Transverse colon (tissue), 4 donors: ENCODE measurements around the gene LPIN2. TPM values are rescaled to one million over a fixed set of nuclear protein-coding genes. Genes with fewer than 3 reads are reported as not detected.
"Not testable (repeated sequence)": the region's sequence is repeated elsewhere in the genome, so short reads cannot be mapped to it uniquely, and the experiment has no call there.

ENCODE experiments used
- DNase-seq: peaks from one replicate; pipeline ENCODE4 v3.0.0-alpha.2; 2019
- H3K27ac ChIP-seq, 4 donors: fragments of 200-600 bp; sonication (generic); 2 replicates each; pipeline ENCODE4 v1.5.1; 2016 to 2018; ENCODE audit warnings: inconsistent platforms in 4 of 4
- H3K27me3 ChIP-seq: fragments of 200-600 bp; sonication (generic); 2 replicates; pipeline ENCODE4 v1.5.1; 2017; ENCODE audit warnings: inconsistent platforms
- H3K36me3 ChIP-seq, 4 donors: fragments of 200-600 bp; sonication (generic); 2 replicates each; pipeline ENCODE4 v1.5.1; 2017 to 2019; ENCODE audit warnings: inconsistent platforms in 4 of 4
- H3K4me1 ChIP-seq, 4 donors: fragments of 200-600 bp; sonication (generic); 2 replicates each; pipeline ENCODE4 v1.5.1; 2017 to 2020; ENCODE audit warnings: inconsistent platforms in 4 of 4
- H3K4me3 ChIP-seq, 4 donors: fragments of 200-600 bp; sonication (generic); 1 replicate in 1 of 4; 2 replicates in 3 of 4; pipeline versions ENCODE4 v1.5.1 to v1.6.1; 2017 to 2019; ENCODE audit warnings: inconsistent platforms in 4 of 4
- H3K9me3 ChIP-seq, 2 donors: fragments of 200-600 bp; sonication (generic); 2 replicates each; pipeline ENCODE4 v1.5.1; 2017 to 2019; ENCODE audit warnings: inconsistent platforms in 2 of 2
- EP300 ChIP-seq: sonication (generic); formaldehyde crosslinking; IDR thresholded peaks from one replicate; pipeline ENCODE4 v1.6.1; 2017; ENCODE audit warnings: antibody characterized with exemption, low read depth
- POLR2A ChIP-seq: fragments of 450-650 bp; IDR thresholded peaks from one replicate; pipeline ENCODE4 v1.6.1; 2016; ENCODE audit warnings: antibody characterized with exemption, mild to moderate bottlenecking, moderate library complexity
- POLR2AphosphoS5 ChIP-seq, 3 donors: sonication (generic); formaldehyde crosslinking; IDR thresholded peaks; one replicate each; pipeline ENCODE4 v1.6.1; 2016; ENCODE audit warnings: antibody characterized with exemption in 3 of 3
- WGBS, 2 donors: methylation state at CpG; one replicate each; pipeline ENCODE4 v1.1.5; 2018; ENCODE audit warnings: low coverage in 1 of 2; 5-methylcytosine and 5-hydroxymethylcytosine counted together
- in situ Hi-C, 4 donors: fragments of 200-750 bp; cut with MboI; loops; one replicate each; pipeline versions ENCODE4 v1.15.0 to v1.15.1; 2017; ENCODE audit warnings: low sequenced_read_pairs in 3 of 4, low pct_ligation_motif_present in 1 of 4, low pct_unique_long_range_greater_than_20kb in 1 of 4
- intact Hi-C: fragments of 100-400 bp; cut with DNase I; formaldehyde crosslinking; loops from one replicate; pipeline ENCODE4 v1.15.1; 2023; ENCODE audit warnings: low total_unique reads
- total RNA-seq, 4 donors: library from RNA; depleted of rRNA; stranded (reverse); fragments of >200 nt; gene quantifications; one replicate each; pipeline ENCODE4 v1.1.0, GENCODE V29; 2016
- TF ChIP-seq, protein P1 (sequence below), 5 experiments: fragments of 200-600 bp in 3 of 5; fragments of 450-650 bp in 2 of 5; sonication (generic) in 3 of 5; IDR thresholded peaks; 1 replicate in 2 of 5; 2 replicates in 3 of 5; pipeline ENCODE4 v1.5.1; 2016 to 2017; ENCODE audit warnings: antibody characterized with exemption in 5 of 5, inconsistent platforms in 3 of 5, mild to moderate bottlenecking in 2 of 5, moderate library complexity in 1 of 5

Gene LPIN2
- total RNA-seq, 4 donors from 2014 or later = 11.1 to 151 (median 87.0) TPM

DNA sequence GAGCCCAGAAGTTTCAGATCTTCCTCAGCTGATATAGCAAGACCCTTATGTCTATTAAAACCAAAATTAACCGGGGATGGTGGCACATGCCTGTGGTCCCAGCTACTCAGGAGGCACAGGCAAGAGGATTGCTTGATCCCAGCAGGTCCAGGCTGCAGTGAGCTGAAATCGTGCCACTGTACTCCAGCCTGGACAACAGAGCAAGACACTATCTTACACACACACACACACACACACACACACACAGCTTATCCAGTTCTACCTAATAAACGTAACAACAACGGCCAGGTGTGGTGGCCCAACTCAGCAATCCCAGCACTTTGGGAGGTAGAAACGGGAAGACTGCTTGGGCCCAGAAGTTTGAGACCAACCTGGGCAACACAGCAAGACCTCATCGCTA is 7.5 kb downstream of the LPIN2 start:
- in situ Hi-C loops (no loop called here), intact Hi-C loops (no loop called here)
- peaks cover 0 to 37% (median 3%) of the 10 kb centered on the region in 4 donors for H3K4me1 ChIP-seq
- WGBS, 2 donors = 90 to 100% methylated on average over 1 to 6 of the region's 6 CpGs
- no peak overlapping the region for H3K27ac ChIP-seq
- H3K9me3 ChIP-seq = no peaks in the 10 kb centered on the region
- H3K27me3 ChIP-seq = no peaks in the 10 kb centered on the region
- H3K4me3 ChIP-seq = no peak overlapping the region
- H3K36me3 ChIP-seq = no peaks in the 10 kb centered on the region
- TF ChIP-seq EP300 = no peak
- TF ChIP-seq POLR2AphosphoS5 (IDR thresholded peaks at IDR 0.05) = no peak
- TF ChIP-seq, protein P1, sequence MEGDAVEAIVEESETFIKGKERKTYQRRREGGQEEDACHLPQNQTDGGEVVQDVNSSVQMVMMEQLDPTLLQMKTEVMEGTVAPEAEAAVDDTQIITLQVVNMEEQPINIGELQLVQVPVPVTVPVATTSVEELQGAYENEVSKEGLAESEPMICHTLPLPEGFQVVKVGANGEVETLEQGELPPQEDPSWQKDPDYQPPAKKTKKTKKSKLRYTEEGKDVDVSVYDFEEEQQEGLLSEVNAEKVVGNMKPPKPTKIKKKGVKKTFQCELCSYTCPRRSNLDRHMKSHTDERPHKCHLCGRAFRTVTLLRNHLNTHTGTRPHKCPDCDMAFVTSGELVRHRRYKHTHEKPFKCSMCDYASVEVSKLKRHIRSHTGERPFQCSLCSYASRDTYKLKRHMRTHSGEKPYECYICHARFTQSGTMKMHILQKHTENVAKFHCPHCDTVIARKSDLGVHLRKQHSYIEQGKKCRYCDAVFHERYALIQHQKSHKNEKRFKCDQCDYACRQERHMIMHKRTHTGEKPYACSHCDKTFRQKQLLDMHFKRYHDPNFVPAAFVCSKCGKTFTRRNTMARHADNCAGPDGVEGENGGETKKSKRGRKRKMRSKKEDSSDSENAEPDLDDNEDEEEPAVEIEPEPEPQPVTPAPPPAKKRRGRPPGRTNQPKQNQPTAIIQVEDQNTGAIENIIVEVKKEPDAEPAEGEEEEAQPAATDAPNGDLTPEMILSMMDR (IDR thresholded peaks at IDR 0.05) = no peak
- TF ChIP-seq POLR2A = no peak
- DNase-seq = no peak

DNA sequence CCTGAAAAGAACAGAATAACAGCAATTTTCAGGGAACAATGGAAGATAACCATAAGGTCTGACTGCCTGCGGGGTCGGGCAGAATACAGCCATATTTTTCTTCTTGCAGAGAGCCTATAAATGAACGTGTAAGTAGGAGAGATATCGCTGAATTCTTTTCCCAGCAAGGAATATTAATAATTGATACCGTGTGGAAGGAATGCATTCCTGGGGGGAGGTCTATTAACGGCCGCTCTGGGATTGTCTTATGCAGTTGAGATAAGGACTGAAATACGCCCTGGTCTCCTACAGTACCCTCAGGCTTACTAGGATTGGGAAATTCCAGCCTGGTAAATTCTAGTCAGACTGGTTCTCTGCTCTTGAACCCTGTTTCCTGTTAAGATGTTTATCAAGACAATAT is 9.2 kb downstream of the LPIN2 start:
- H3K4me1 ChIP-seq = peaks cover 3 to 33% (median 9%) of the 10 kb centered on the region in 4 donors
- in situ Hi-C loops, intact Hi-C loops, H3K4me3 ChIP-seq, H3K9me3 ChIP-seq, H3K27me3 ChIP-seq, H3K36me3 ChIP-seq, H3K27ac ChIP-seq, DNase-seq: not testable (repeated sequence)
- 93 to 97% methylated on average over 5 to 8 of the region's 8 CpGs for WGBS, 2 donors

DNA sequence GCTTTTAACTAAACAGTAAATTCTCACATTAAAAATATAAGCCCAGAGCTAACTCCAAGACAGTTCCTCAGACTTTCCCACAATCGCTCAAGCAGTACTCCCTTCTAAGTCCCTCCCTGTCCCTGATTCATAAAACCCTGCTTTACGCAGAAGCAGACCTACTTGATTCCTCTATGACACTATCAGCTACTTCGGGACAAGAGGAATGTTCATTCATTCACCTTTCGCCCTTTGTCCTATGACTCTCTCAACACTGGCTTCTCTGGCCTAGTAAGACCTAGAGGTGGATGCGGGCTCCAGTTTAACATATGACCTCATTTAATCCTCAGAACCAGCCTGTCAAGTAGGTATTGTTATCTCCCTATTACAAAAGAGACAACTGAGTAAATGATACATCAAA is 10.2 kb downstream of the LPIN2 start:
- no peak for DNase-seq
- Histone ChIP-seq H3K9me3 (no peaks in the 10 kb centered on the region), H3K36me3 (no peaks in the 10 kb centered on the region), H3K27ac (peak overlapping the region in 1 of 4 donors; percentile 5), H3K27me3 (no peaks in the 10 kb centered on the region), H3K4me1 (peaks cover 9 to 32% (median 18%) of the 10 kb centered on the region in 4 donors), H3K4me3 (no peak overlapping the region)
- TF ChIP-seq EP300 (no peak), POLR2A (no peak), POLR2AphosphoS5 (IDR thresholded peaks at IDR 0.05) (no peak)
- TF ChIP-seq, protein P1 (IDR thresholded peaks at IDR 0.05) = no peak
- WGBS, 2 donors = 58 to 72% methylated on average over 4 to 5 of the region's 5 CpGs
- intact Hi-C loops = no loop called here
- in situ Hi-C loops = no loop called here

DNA sequence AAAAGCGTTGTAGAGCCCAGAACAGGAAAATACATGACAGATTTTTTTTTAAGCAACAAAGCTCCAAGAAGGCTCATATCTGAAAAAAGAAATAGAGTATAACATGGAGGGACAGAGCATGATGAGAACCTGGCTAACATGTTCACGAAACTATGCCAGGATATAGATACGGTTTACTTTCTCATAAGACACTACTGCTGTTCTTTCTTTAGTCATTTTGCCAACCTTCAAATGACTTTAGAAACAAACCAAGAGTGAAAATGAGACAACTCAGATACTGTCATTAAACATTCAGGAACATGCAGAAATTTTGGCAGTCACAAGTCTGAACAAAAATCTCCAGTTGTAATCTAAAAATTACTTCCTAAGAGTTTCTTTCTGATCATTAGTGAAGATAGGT is 14.3 kb downstream of the LPIN2 start:
- DNase-seq = no peak
- Histone ChIP-seq H3K9me3 (no peaks in the 10 kb centered on the region), H3K27me3 (no peaks in the 10 kb centered on the region), H3K27ac (peak overlapping the region; percentile 45 to 74 (median 66)), H3K36me3 (no peaks in the 10 kb centered on the region), H3K4me3 (no peak overlapping the region), H3K4me1 (peaks cover 9 to 54% (median 18%) of the 10 kb centered on the region in 4 donors)
- intact Hi-C loops = no loop called here
- WGBS, 2 donors = 62 to 82% methylated on average over 3 of the region's 3 CpGs
- no peak for TF ChIP-seq POLR2AphosphoS5 (IDR thresholded peaks at IDR 0.05)
- no peak for TF ChIP-seq EP300
- TF ChIP-seq, protein P1 (IDR thresholded peaks at IDR 0.05) = no peak
- no peak for TF ChIP-seq POLR2A
- in situ Hi-C loops = no loop called here
